Fibroblast of lung (primary cell): ENCODE data around the gene APOD.

ENCODE experiments used
- EZH2 ChIP-seq: IDR thresholded peaks from 2 replicates; pipeline ENCODE4 v1.5.1; 2012; ENCODE audit warnings: low read length, control low read depth, mild to moderate bottlenecking; ENCODE audit errors: missing control alignments
- TF ChIP-seq, protein P1 (sequence below), 2 donors: IDR thresholded peaks in 1 of 2; conservative IDR thresholded peaks in 1 of 2; 1 replicate in 1 of 2; 2 replicates in 1 of 2; pipeline ENCODE4 v1.5.1; 2011 to 2012; ENCODE audit warnings: low read length in 2 of 2, control low read depth in 1 of 2, inconsistent platforms in 1 of 2, low read depth in 1 of 2, mild to moderate bottlenecking in 1 of 2

DNA sequence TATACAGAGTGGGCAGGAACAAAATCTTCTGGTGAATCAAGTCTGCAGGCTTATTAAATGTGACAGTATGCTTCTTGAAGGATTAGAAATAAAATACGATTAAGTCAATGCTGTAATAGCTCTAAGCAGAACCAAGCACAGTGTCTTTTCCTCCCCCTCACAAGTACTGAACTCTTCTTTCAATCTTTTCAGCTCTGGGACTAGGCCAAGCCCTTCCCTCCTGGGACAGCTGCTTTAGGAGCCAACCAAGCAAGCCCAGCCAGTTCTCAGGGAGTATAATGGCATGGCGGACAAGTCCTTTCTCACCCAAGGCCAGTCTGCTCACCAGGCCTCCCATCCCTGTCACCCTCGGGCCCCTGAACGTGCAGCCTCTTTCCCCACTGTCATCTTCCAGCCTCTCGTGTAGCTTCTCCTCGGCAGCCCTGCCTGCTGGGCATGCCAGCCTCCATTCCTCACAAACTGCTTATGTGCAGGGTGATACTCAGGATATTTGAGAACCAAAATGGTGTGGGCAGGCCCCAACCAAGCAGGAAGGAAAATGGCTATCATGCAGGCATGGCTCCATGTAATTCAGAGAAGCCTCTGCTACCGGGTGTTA is 32.3 kb downstream of the APOD start:
- TF ChIP-seq, protein P1, sequence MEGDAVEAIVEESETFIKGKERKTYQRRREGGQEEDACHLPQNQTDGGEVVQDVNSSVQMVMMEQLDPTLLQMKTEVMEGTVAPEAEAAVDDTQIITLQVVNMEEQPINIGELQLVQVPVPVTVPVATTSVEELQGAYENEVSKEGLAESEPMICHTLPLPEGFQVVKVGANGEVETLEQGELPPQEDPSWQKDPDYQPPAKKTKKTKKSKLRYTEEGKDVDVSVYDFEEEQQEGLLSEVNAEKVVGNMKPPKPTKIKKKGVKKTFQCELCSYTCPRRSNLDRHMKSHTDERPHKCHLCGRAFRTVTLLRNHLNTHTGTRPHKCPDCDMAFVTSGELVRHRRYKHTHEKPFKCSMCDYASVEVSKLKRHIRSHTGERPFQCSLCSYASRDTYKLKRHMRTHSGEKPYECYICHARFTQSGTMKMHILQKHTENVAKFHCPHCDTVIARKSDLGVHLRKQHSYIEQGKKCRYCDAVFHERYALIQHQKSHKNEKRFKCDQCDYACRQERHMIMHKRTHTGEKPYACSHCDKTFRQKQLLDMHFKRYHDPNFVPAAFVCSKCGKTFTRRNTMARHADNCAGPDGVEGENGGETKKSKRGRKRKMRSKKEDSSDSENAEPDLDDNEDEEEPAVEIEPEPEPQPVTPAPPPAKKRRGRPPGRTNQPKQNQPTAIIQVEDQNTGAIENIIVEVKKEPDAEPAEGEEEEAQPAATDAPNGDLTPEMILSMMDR (conservative IDR thresholded peaks at IDR 0.05 in 1 of 2, IDR thresholded peaks at IDR 0.05 in 1 of 2; ENCODE audit: low read depth in 1 of 2, low read length in 2 of 2): no peak
- no peak for TF ChIP-seq EZH2
